ENCODE results near the gene MCC.

MCC gene

DNA sequence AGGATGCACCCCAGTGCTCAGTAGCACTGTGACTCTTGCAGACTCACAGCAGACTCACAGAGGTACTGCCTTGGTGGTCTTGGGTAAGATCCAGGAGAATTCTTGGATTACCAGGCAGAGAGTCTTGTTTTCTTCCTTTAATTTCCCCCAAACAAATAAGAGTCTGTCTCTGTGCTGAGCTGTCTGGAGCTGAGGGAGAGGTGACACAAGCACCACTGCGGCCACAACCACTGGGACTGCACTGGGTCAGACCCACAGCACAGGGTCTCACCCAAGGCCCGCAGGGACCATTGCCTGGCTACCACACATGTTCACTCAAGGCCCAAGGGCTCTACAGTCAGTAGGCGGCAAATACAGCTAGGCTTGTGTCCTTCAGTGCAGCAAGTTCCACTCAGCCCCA, 13.8 kb upstream of the MCC start:
- Histone ChIP-seq H3K4me1 (ENCODE audit: low read length) (no peaks in the 10 kb centered on the region), H3K9me2 (replicated peaks; ENCODE audit: insufficient read depth, low read length) (no peaks in the 10 kb centered on the region), H3K9me3 (replicated peaks; ENCODE audit: insufficient read depth, low read length) (no peaks in the 10 kb centered on the region), H2AFZ (ENCODE audit: low read length) (no peak overlapping the region), H3F3A (ENCODE audit: insufficient read depth, low read length) (no peaks in the 10 kb centered on the region), H3K4me3 (ENCODE audit: low read length) (no peak overlapping the region), H4K20me1 (ENCODE audit: insufficient read depth, low read length) (no peaks in the 10 kb centered on the region), H3K27me3 (replicated peaks; ENCODE audit: insufficient read depth, low read length) (no peaks in the 10 kb centered on the region), H3K27ac (ENCODE audit: low read length) (no peak overlapping the region), H3K4me2 (ENCODE audit: low read depth, low read length) (no peak overlapping the region), H3K79me2 (ENCODE audit: low read length) (no peaks in the 10 kb centered on the region), H3K9ac (ENCODE audit: low read length) (no peak overlapping the region), H3K36me3 (replicated peaks; ENCODE audit: insufficient read depth, low read length) (no peaks in the 10 kb centered on the region)
- TF ChIP-seq EZH2phosphoT487 (IDR thresholded peaks at IDR 0.05; ENCODE audit: low read length), result no peak
- no peak for TF ChIP-seq CTCF (IDR thresholded peaks at IDR 0.05; ENCODE audit: low read length)
- TF ChIP-seq EZH2 (optimal IDR thresholded peaks at IDR 0.05; ENCODE audit: low read depth, low read length), result no peak
- no peak for DNase-seq

DNA sequence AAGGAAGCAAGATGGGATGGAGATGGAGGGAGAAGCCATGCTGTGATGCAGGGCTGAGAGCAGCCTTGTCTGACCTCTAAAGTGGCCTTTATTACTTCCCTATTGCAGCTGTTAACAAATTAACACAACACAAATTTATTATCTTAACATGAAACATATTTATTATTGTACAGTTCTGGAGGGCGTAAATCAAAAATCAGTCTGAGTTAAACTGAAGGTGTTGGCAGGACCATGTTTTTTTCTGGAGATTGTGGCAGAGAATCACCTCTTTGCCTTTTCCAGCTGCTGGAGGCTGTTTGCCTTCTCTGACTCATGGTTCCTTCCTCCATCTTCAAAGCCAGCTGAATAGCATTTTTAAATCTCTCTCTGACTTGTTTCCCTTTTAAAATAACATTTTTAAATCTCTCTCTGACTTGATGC, 7.2 kb upstream of the MCC start:
- Histone ChIP-seq H3K9ac (ENCODE audit: low read length) (no peak overlapping the region), H3K79me2 (ENCODE audit: low read length) (no peaks in the 10 kb centered on the region), H3K9me2 (replicated peaks; ENCODE audit: insufficient read depth, low read length) (no peaks in the 10 kb centered on the region), H3K4me2 (ENCODE audit: low read depth, low read length) (no peak overlapping the region), H3K27me3 (replicated peaks; ENCODE audit: insufficient read depth, low read length) (no peaks in the 10 kb centered on the region), H2AFZ (ENCODE audit: low read length) (no peak overlapping the region), H3K27ac (ENCODE audit: low read length) (no peak overlapping the region), H3K4me3 (ENCODE audit: low read length) (no peak overlapping the region), H3F3A (ENCODE audit: insufficient read depth, low read length) (no peaks in the 10 kb centered on the region), H4K20me1 (ENCODE audit: insufficient read depth, low read length) (no peaks in the 10 kb centered on the region), H3K4me1 (ENCODE audit: low read length) (no peaks in the 10 kb centered on the region), H3K36me3 (replicated peaks; ENCODE audit: insufficient read depth, low read length) (no peaks in the 10 kb centered on the region), H3K9me3 (replicated peaks; ENCODE audit: insufficient read depth, low read length) (no peaks in the 10 kb centered on the region)
- no peak for DNase-seq
- TF ChIP-seq EZH2 (optimal IDR thresholded peaks at IDR 0.05; ENCODE audit: low read depth, low read length), result no peak
- TF ChIP-seq EZH2phosphoT487 (IDR thresholded peaks at IDR 0.05; ENCODE audit: low read length), result no peak
- TF ChIP-seq CTCF (IDR thresholded peaks at IDR 0.05; ENCODE audit: low read length), result no peak

DNA sequence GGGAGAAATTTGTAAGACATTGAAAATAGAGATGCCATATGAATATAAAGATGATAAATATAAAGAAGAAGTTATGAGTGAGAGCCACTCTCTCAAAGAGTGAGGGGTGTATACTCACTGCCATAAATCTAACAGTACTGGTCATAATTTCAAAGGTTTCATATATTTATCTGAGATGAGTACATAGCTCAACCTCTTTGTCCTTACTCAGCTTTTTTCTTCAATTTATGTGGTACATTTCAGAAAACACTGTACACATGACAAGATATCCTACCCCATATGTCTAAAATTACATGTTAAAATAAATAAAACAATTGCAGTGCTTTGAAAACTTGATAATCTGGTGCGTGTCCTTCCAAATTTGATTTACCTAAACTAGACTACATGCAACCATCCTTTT, 5.2 kb upstream of the MCC start:
- TF ChIP-seq EZH2 (optimal IDR thresholded peaks at IDR 0.05; ENCODE audit: low read depth, low read length), result no peak
- TF ChIP-seq CTCF (IDR thresholded peaks at IDR 0.05; ENCODE audit: low read length), result no peak
- no peak for TF ChIP-seq EZH2phosphoT487 (IDR thresholded peaks at IDR 0.05; ENCODE audit: low read length)
- H3F3A ChIP-seq (ENCODE audit: insufficient read depth, low read length), result peaks cover 5% of the 10 kb centered on the region

More for the DNA sequence above, 5.2 kb upstream of the MCC start:
- DNase-seq, result no peak
- H3K27me3 ChIP-seq (replicated peaks; ENCODE audit: insufficient read depth, low read length), result no peaks in the 10 kb centered on the region
- no peaks in the 10 kb centered on the region for H3K79me2 ChIP-seq (ENCODE audit: low read length)
- H3K27ac ChIP-seq (ENCODE audit: low read length), result no peak overlapping the region
- H2AFZ ChIP-seq (ENCODE audit: low read length), result no peak overlapping the region
- no peak overlapping the region for H3K4me2 ChIP-seq (ENCODE audit: low read depth, low read length)
- peaks cover 11% of the 10 kb centered on the region for H3K4me1 ChIP-seq (ENCODE audit: low read length)
- H3K9me2 ChIP-seq (replicated peaks; ENCODE audit: insufficient read depth, low read length), result no peaks in the 10 kb centered on the region
- H3K9me3 ChIP-seq (replicated peaks; ENCODE audit: insufficient read depth, low read length), result no peaks in the 10 kb centered on the region
- H3K9ac ChIP-seq (ENCODE audit: low read length), result no peak overlapping the region
- no peaks in the 10 kb centered on the region for H3K36me3 ChIP-seq (replicated peaks; ENCODE audit: insufficient read depth, low read length)
- no peaks in the 10 kb centered on the region for H4K20me1 ChIP-seq (ENCODE audit: insufficient read depth, low read length)
- no peak overlapping the region for H3K4me3 ChIP-seq (ENCODE audit: low read length)

Data from MM.1S (cell line).